ENCODE data around the gene ITPR2. TPM values are rescaled to one million over a fixed set of nuclear protein-coding genes. Genes with fewer than 3 reads are reported as not detected.

The ITPR2 gene
- polyA plus RNA-seq, 1 of the 3 experiments (the other 2 are of a cell fraction) = 2.3 TPM

GRCh38 chr12:26750531-26751175 is 82.3 kb downstream of the ITPR2 start:
- H3K4me3 ChIP-seq (ENCODE audit: low read depth in 2 of 2, low read length in 1 of 2) = no peak overlapping the region
- H4K20me1 ChIP-seq (ENCODE audit: insufficient read depth) = no peaks in the 10 kb centered on the region
- DNase-seq = no peak
- 94% methylated on average over 7 of the region's 7 CpGs for WGBS (ENCODE audit: low lambda C conversion rate)
- H3K9me2 ChIP-seq = no peaks in the 10 kb centered on the region
- H3K9ac ChIP-seq = no peak overlapping the region
- no peaks in the 10 kb centered on the region for H3K27me3 ChIP-seq (ENCODE audit: insufficient read depth)
- ChIA-PET CTCF (no interaction called here), POLR2A (no interaction called here)
- H3K9me3 ChIP-seq = peaks cover 6% of the 10 kb centered on the region; the same call in 1 of the 2 replicates
- H3K4me1 ChIP-seq (ENCODE audit: control insufficient read depth in 1 of 2, insufficient read depth in 2 of 2, low read depth in 1 of 2, low read length in 1 of 2) = peaks cover 9 to 27% of the 10 kb centered on the region in 2 experiments
- no peaks in the 10 kb centered on the region for H3K79me2 ChIP-seq (ENCODE audit: insufficient read depth)
- H3K4me2 ChIP-seq = no peak overlapping the region
- no peaks in the 10 kb centered on the region for H3K36me3 ChIP-seq (replicated peaks in 1 of 2; ENCODE audit: control insufficient read depth in 1 of 2, insufficient read depth in 2 of 2, low read length in 1 of 2)
- H3K27ac ChIP-seq (ENCODE audit: low read depth in 2 of 2, low read length in 1 of 2) = no peak overlapping the region
- TF ChIP-seq FOXM1 (IDR thresholded peaks at IDR 0.05; ENCODE audit: low read depth) = no peak
- no peak for TF ChIP-seq MEF2A (IDR thresholded peaks at IDR 0.05; ENCODE audit: borderline replicate concordance, low read depth)
- no peak for TF ChIP-seq EZH2phosphoT487 (IDR thresholded peaks at IDR 0.05; ENCODE audit: borderline replicate concordance, low read depth)
- TF ChIP-seq GABPA (IDR thresholded peaks at IDR 0.05; ENCODE audit: low read depth) = no peak
- no peak for TF ChIP-seq JUND (IDR thresholded peaks at IDR 0.05)
- TF ChIP-seq USF2 (IDR thresholded peaks at IDR 0.05; ENCODE audit: borderline replicate concordance, low read depth, low read length) = no peak
- TF ChIP-seq ZBTB33 (IDR thresholded peaks at IDR 0.05; ENCODE audit: borderline replicate concordance, low read depth) = no peak
- TF ChIP-seq CTCF (IDR thresholded peaks at IDR 0.05) = no peak
- no peak for TF ChIP-seq FOXJ3 (CRISPR knock-in tag; IDR thresholded peaks at IDR 0.05)
- no peak overlapping the region for H2AFZ ChIP-seq (ENCODE audit: low read depth)
- peaks cover 39% of the 10 kb centered on the region for H3F3A ChIP-seq (replicated peaks; ENCODE audit: insufficient read depth)

- no peaks in the 10 kb centered on the region for H3K36me3 ChIP-seq (replicated peaks in 1 of 2; ENCODE audit: control insufficient read depth in 1 of 2, insufficient read depth in 2 of 2, low read length in 1 of 2)
- POLR2A ChIA-PET = no interaction called here
- peak overlapping the region; percentile 64 to 82; a peak in 3 of 4 replicates for H3K27ac ChIP-seq (ENCODE audit: low read depth in 2 of 2, low read length in 1 of 2)
- TF ChIP-seq RFX5 (IDR thresholded peaks at IDR 0.05; ENCODE audit: low read length) = no peak
- TF ChIP-seq EZH2phosphoT487 (IDR thresholded peaks at IDR 0.05; ENCODE audit: borderline replicate concordance, low read depth) = no peak
- TF ChIP-seq TEAD4 (IDR thresholded peaks at IDR 0.05; ENCODE audit: borderline replicate concordance, insufficient read depth) = no peak
- no peak for TF ChIP-seq ZBTB33 (IDR thresholded peaks at IDR 0.05; ENCODE audit: borderline replicate concordance, low read depth)
- TF ChIP-seq IRF3 (IDR thresholded peaks at IDR 0.05; ENCODE audit: low read depth, low read length) = no peak
- TF ChIP-seq CTCF (IDR thresholded peaks at IDR 0.05) = no peak
- TF ChIP-seq POLR2AphosphoS5 (IDR thresholded peaks at IDR 0.05; ENCODE audit: low read depth, low read length) = no peak
- TF ChIP-seq MEF2A (IDR thresholded peaks at IDR 0.05; ENCODE audit: borderline replicate concordance, low read depth) = no peak
- TF ChIP-seq MAX (IDR thresholded peaks at IDR 0.05; ENCODE audit: low read depth) = no peak
Observed at GRCh38 chr12:26749781-26750180, 83.2 kb downstream of the ITPR2 start.

More at GRCh38 chr12:26749781-26750180, 83.2 kb downstream of the ITPR2 start:
- H3K9me3 ChIP-seq = no peaks in the 10 kb centered on the region
- no peak overlapping the region for H2AFZ ChIP-seq (ENCODE audit: low read depth)
- H4K20me1 ChIP-seq (ENCODE audit: insufficient read depth) = no peaks in the 10 kb centered on the region
- no peak for DNase-seq
- H3K4me2 ChIP-seq = peak overlapping the region; percentile 32
- CTCF ChIA-PET = no interaction called here
- no peaks in the 10 kb centered on the region for H3K9me2 ChIP-seq
- H3K79me2 ChIP-seq (ENCODE audit: insufficient read depth) = no peaks in the 10 kb centered on the region
- peak overlapping the region; percentile 19; the same call in 1 of the 2 replicates for H3K9ac ChIP-seq
- peaks cover 37% of the 10 kb centered on the region for H3F3A ChIP-seq (replicated peaks; ENCODE audit: insufficient read depth)
- H3K4me3 ChIP-seq (ENCODE audit: low read depth in 2 of 2, low read length in 1 of 2) = no peak overlapping the region
- no peaks in the 10 kb centered on the region for H3K27me3 ChIP-seq (ENCODE audit: insufficient read depth)
- peaks cover 18 to 33% of the 10 kb centered on the region in 2 experiments for H3K4me1 ChIP-seq (ENCODE audit: control insufficient read depth in 1 of 2, insufficient read depth in 2 of 2, low read depth in 1 of 2, low read length in 1 of 2)
